LNCaP clone FGC (cell line): ENCODE data around the gene SLC40A1.

ENCODE experiments used
- DNase-seq: peaks from one replicate; pipeline ENCODE4 v3.0.0-alpha.2; 2011; ENCODE audit warnings: low read depth
- H3K4me3 ChIP-seq: 2 replicates; pipeline ENCODE4 v1.5.1; 2011; ENCODE audit warnings: mild to moderate bottlenecking, low read depth, low read length, control low read depth
- CTCF ChIP-seq: IDR thresholded peaks from 2 replicates; pipeline ENCODE4 v1.5.1; 2012; ENCODE audit warnings: mild to moderate bottlenecking; ENCODE audit not compliant: control insufficient read depth, insufficient read depth; ENCODE audit errors: extremely low read depth

The SLC40A1 gene

DNA sequence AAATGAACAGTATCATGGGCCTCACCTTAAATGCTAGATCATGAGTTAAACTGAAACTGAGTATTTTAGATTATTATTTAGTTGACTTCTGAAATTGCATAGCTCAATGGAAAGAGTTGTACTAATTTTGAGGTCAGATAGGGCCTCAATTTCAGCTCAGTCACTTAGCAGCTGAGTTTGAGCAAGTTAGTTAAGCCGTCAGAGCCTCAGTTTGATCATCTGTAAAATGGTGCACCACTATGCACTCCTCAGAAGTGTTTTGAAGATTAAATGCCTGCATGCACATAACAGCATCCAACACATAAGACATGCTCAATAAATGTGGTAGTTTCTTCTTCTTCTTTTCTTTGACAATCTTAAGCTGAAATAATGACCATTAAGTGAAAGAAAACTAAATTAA is 42.5 kb upstream of the SLC40A1 start:
- no peak overlapping the region for H3K4me3 ChIP-seq
- no peak for TF ChIP-seq CTCF
- DNase-seq, result no peak

DNA sequence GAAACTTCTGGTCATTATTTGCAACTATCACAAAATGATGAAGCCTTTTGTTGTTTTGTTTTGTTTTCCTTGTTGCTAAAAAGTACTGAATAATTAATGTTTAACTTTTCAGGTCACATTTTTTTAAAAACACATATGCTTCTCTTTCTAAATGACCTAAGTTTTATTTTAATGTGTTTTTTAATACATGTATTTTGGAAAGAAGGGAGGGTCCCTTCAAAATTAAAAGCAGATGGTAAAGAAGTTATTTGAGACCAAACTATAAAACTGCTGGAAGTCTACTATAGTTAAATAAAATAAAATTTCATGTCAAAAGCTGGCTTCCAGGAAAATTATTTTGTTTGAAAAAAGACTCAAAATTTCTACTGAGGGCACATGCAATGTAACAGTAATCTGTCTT is 41.2 kb upstream of the SLC40A1 start:
- no peak for DNase-seq
- no peak for TF ChIP-seq CTCF
- H3K4me3 ChIP-seq, result no peak overlapping the region

DNA sequence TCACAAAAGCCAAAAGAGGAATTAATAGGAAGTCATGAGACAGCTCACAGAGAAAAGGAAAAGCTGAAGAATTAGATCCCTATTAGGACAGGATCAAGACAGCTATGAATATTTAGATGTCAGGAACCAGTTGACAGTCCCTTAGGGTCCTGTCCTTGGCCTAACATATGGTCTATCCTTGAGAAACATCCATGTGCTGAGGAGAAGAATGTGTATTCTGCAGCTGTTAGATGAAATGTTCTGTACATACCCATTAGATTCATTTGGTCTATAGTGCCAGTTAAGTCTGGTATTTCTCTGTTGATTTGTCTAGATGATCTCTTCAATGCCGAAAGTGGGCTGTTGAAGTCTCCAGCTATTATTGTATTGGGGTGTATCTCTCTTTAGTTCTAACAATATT is 37.6 kb upstream of the SLC40A1 start:
- no peak overlapping the region for H3K4me3 ChIP-seq
- no peak for DNase-seq
- TF ChIP-seq CTCF, result no peak

GRCh38 chr2:189614585-189614984 is 34.0 kb upstream of the SLC40A1 start:
- H3K4me3 ChIP-seq, result no peak overlapping the region
- no peak for DNase-seq
- no peak for TF ChIP-seq CTCF

- H3K4me3 ChIP-seq, result no peak overlapping the region
- DNase-seq, result no peak
- TF ChIP-seq CTCF, result no peak
Observed at GRCh38 chr2:189613650-189614420, 33.2 kb upstream of the SLC40A1 start.

GRCh38 chr2:189613077-189613636 is 32.6 kb upstream of the SLC40A1 start:
- H3K4me3 ChIP-seq, result no peak overlapping the region
- no peak for TF ChIP-seq CTCF
- DNase-seq, result no peak

- TF ChIP-seq CTCF, result no peak
- H3K4me3 ChIP-seq, result no peak overlapping the region
- no peak for DNase-seq
Observed at GRCh38 chr2:189610700-189611099, 30.1 kb upstream of the SLC40A1 start.
